GM12878 (cell line): ENCODE data around the gene PKN2. TPM values are rescaled to one million over a fixed set of nuclear protein-coding genes. Genes with fewer than 3 reads are reported as not detected.

ENCODE experiments used
- ATAC-seq: fragments of 200-7000 bp; cut with Tn5 transposase; 3 replicates; pipeline ENCODE4 v1.9.1; 2020; ENCODE audit warnings: mild to moderate bottlenecking, moderate library complexity
- BruUV-seq: library from RNA; stranded (reverse); fragments of 400-500 nt; replicated peaks from 2 replicates; lab custom pipeline; 2021; lab: Mats Ljungman, UMichigan
- CTCF ChIA-PET: fragments of 300-600 bp; sonication (Branson Sonifier 250); formaldehyde crosslinking; extraction: SDS; loops from one replicate; lab custom pipeline; 2021; ENCODE audit warnings: inconsistent platforms; lab: Yijun Ruan, JAX
- POLR2A ChIA-PET: fragments of 350-600 bp; formaldehyde crosslinking; extraction: SDS; loops from one replicate; lab custom pipeline; 2021; ENCODE audit warnings: inconsistent platforms; lab: Charles Lee
- RAD21 ChIA-PET: fragments of 300-600 bp; sonication (Branson Sonifier 250); formaldehyde crosslinking; loops from one replicate; lab custom pipeline; 2023; ENCODE audit warnings: antibody characterized with exemption; ENCODE audit not compliant: unreplicated experiment; lab: Charles Lee
- SMC1A ChIA-PET: fragments of 300-600 bp; sonication (Branson Sonifier 250); formaldehyde crosslinking; loops from one replicate; lab custom pipeline; 2023; ENCODE audit not compliant: unreplicated experiment, uncharacterized antibody; lab: Charles Lee
- DNase-seq: peaks from one replicate; pipeline ENCODE4 v3.0.0-alpha.2; 2011; ENCODE audit warnings: low read depth, low spot score
- FAIRE-seq: peaks from 3 replicates; lab custom pipeline; 2011; peaks lifted over from hg19 to GRCh38; lab: Jason Lieb, UNC
- H2AFZ ChIP-seq: 2 replicates; pipeline ENCODE4 v1.6.0; 2011; ENCODE audit warnings: low read depth, low read length, control low read depth; ENCODE audit not compliant: control insufficient read depth
- H3K27ac ChIP-seq: 2 replicates; pipeline ENCODE4 v1.5.1; 2011; ENCODE audit warnings: control low read depth; ENCODE audit not compliant: control insufficient read depth, insufficient read depth
- H3K27me3 ChIP-seq, 2 experiments: replicated peaks in 1 of 2; 2 replicates each; pipeline versions ENCODE4 v1.6.0 to v1.6.1; 2011; ENCODE audit warnings: low read length in 1 of 2; ENCODE audit not compliant: control insufficient read depth in 2 of 2, insufficient read depth in 2 of 2
- H3K36me3 ChIP-seq, 2 experiments: 2 replicates each; pipeline ENCODE4 v1.5.1; 2011; ENCODE audit warnings: low read length in 1 of 2; ENCODE audit not compliant: control insufficient read depth in 2 of 2, insufficient read depth in 2 of 2
- H3K4me1 ChIP-seq: 2 replicates; pipeline ENCODE4 v1.6.1; 2011; ENCODE audit warnings: mild to moderate bottlenecking, low read length, moderate library complexity, mixed read lengths; ENCODE audit not compliant: control insufficient read depth, insufficient read depth
- H3K4me2 ChIP-seq: 2 replicates; pipeline ENCODE4 v1.6.0; 2011; ENCODE audit warnings: control low read depth; ENCODE audit not compliant: control insufficient read depth, insufficient read depth
- H3K4me3 ChIP-seq: fragments of 200-600 bp; sonication (generic); 2 replicates; pipeline ENCODE4 v1.5.1; 2016
- H3K79me2 ChIP-seq: 2 replicates; pipeline ENCODE4 v1.6.0; 2011; ENCODE audit warnings: low read length; ENCODE audit not compliant: control insufficient read depth, insufficient read depth
- H3K9ac ChIP-seq: 2 replicates; pipeline ENCODE4 v1.8.0; 2011; ENCODE audit warnings: low read length, control low read depth, mixed read lengths; ENCODE audit not compliant: control insufficient read depth, insufficient read depth
- H3K9me3 ChIP-seq: replicated peaks from 3 replicates; pipeline ENCODE4 v1.5.1; 2011; ENCODE audit warnings: mild to moderate bottlenecking, low read length; ENCODE audit not compliant: control insufficient read depth, insufficient read depth
- H4K20me1 ChIP-seq: 2 replicates; pipeline ENCODE4 v1.6.0; 2011; ENCODE audit not compliant: control insufficient read depth, insufficient read depth
- ASH2L ChIP-seq: fragments of 300-600, 200-600 bp; sonication (generic); IDR thresholded peaks from 2 replicates; pipeline ENCODE4 v1.6.1; 2017; ENCODE audit warnings: low read depth, mild to moderate bottlenecking, borderline replicate concordance
- JUNB ChIP-seq: IDR thresholded peaks from 2 replicates; pipeline ENCODE4 v1.6.1; 2016; ENCODE audit warnings: antibody characterized with exemption, mild to moderate bottlenecking
- KLF5 ChIP-seq: fragments of 450-650 bp; IDR thresholded peaks from 2 replicates; pipeline ENCODE4 v1.6.1; 2014; ENCODE audit warnings: mild to moderate bottlenecking; ENCODE audit not compliant: partially characterized antibody
- NRF1 ChIP-seq: conservative IDR thresholded peaks from 2 replicates; pipeline ENCODE4 v1.6.1; 2011; ENCODE audit warnings: mild to moderate bottlenecking, low read depth, low read length, improper control_type of control experiment
- PML ChIP-seq: IDR thresholded peaks from 2 replicates; pipeline ENCODE4 v1.6.1; 2012; ENCODE audit warnings: low read length, inconsistent platforms
- POLR2AphosphoS2 ChIP-seq: IDR thresholded peaks from 2 replicates; pipeline ENCODE4 v1.6.1; 2011; ENCODE audit warnings: low read depth, mild to moderate bottlenecking, low read length, improper control_type of control experiment, moderate library complexity
- RCOR1 ChIP-seq: conservative IDR thresholded peaks from 2 replicates; pipeline ENCODE4 v1.6.1; 2012; ENCODE audit warnings: low read depth, low read length, improper control_type of control experiment
- SIN3A ChIP-seq: IDR thresholded peaks from 2 replicates; pipeline ENCODE4 v1.6.1; 2012; ENCODE audit warnings: low read depth, low read length, improper control_type of control experiment
- SUZ12 ChIP-seq: fragments of 200-600 bp; sonication (generic); IDR thresholded peaks from one replicate; pipeline ENCODE4 v1.6.1; 2018; ENCODE audit warnings: antibody characterized with exemption, mild to moderate bottlenecking; ENCODE audit not compliant: unreplicated experiment
- ZBTB40 ChIP-seq: fragments of 450-650 bp; IDR thresholded peaks from 2 replicates; pipeline ENCODE4 v1.6.1; 2016; ENCODE audit warnings: mild to moderate bottlenecking, moderate library complexity, borderline replicate concordance
- in situ Hi-C: fragments of 300-500 bp; cut with MboI; formaldehyde crosslinking; loops from 9 replicates; pipeline ENCODE4 v1.14.3; 2018; ENCODE audit warnings: mixed read lengths
- intact Hi-C: fragments of 100-400 bp; cut with micrococcal nuclease; formaldehyde crosslinking; loops from one replicate; pipeline ENCODE4 v1.14.2; 2022; ENCODE audit not compliant: unreplicated experiment
- polyA plus RNA-seq, 11 experiments: library from polyadenylated mRNA; depleted of rRNA in 4 of 11; unstranded in 6 of 11; stranded (reverse) in 5 of 11; fragments of >200 nt; fragmentation: Nextera tagmentation in 4 of 11; fragmentation: Illumina TruSeq in 1 of 11; extraction: Ambion mirVana in 4 of 11; extraction: Trizol in 1 of 11; gene quantifications; 1 replicate in 1 of 11; 2 replicates in 10 of 11; pipeline versions ENCODE4 v1.2.1 to v1.2.3, GENCODE V29; 2011 to 2016; ENCODE audit warnings: inconsistent platforms in 2 of 11, missing spikeins in 2 of 11, low read depth in 1 of 11
- total RNA-seq, 4 experiments: library from RNA; depleted of rRNA in 3 of 4; stranded (reverse); fragments of >200 nt in 3 of 4; fragmentation: Illumina TruSeq in 1 of 4; extraction: Trizol in 1 of 4; gene quantifications; 2 replicates each; pipeline versions ENCODE4 v1.2.1 to v1.2.3, GENCODE V29; 2013 to 2021
- TF ChIP-seq, protein P1 (sequence below): fragments of 450-650 bp; IDR thresholded peaks from 2 replicates; pipeline ENCODE4 v1.6.1; 2017; ENCODE audit warnings: mild to moderate bottlenecking, low read depth, inconsistent platforms; ENCODE audit not compliant: poor library complexity, severe bottlenecking

Gene PKN2
- total and polyA plus RNA-seq, 10 of the 15 experiments (the other 5 are each of a cell fraction or from before 2014, with no cell fraction given), result 2.6 to 18.3 (median 12.9) TPM

- no TSS peak for BruUV-seq
- FAIRE-seq, result no peak
- in situ Hi-C loops, result no loop called here
Observed at GRCh38 chr1:88779880-88780279, 95.8 kb downstream of the PKN2 start.

GRCh38 chr1:88780485-88780884 lies 96.4 kb downstream of the PKN2 start:
- CTCF ChIA-PET, result interaction anchor here (1.1 to 1.4 kb wide), 4 partner anchors 12 to 126 kb away, joined by 4 to 5 read pairs (median 4); no protein-coding TSS in a partner anchor
- no TSS peak for BruUV-seq
- intact Hi-C loops, result no loop called here
- Histone ChIP-seq H3K27ac (no peak overlapping the region), H3K36me3 (peaks cover 0 to 7% of the 10 kb centered on the region in 2 experiments; a peak in 2 of 4 replicates), H2AFZ (no peak overlapping the region), H3K9ac (no peak overlapping the region), H3K9me3 (no peaks in the 10 kb centered on the region), H3K4me3 (no peak overlapping the region), H4K20me1 (no peaks in the 10 kb centered on the region), H3K27me3 (no peaks in the 10 kb centered on the region), H3K4me2 (no peak overlapping the region), H3K79me2 (no peaks in the 10 kb centered on the region), H3K4me1 (no peaks in the 10 kb centered on the region)
- in situ Hi-C loops, result no loop called here
- SMC1A ChIA-PET, result interaction anchor here (0.8 to 1.5 kb wide), 4 partner anchors 12 to 124 kb away, joined by 3 to 6 read pairs (median 4); no protein-coding TSS in a partner anchor
- RAD21 ChIA-PET, result interaction anchor here (1.2 to 1.4 kb wide), 2 partner anchors 12 to 96 kb away, joined by 3 read pairs; no protein-coding TSS in a partner anchor
- FAIRE-seq (no peak), ATAC-seq (no peak), DNase-seq (no peak)
- POLR2A ChIA-PET, result no interaction called here
- TF ChIP-seq SIN3A (no peak), RCOR1 (no peak), SUZ12 (no peak), ASH2L (no peak), ZBTB40 (no peak), POLR2AphosphoS2 (no peak), NRF1 (no peak), PML (no peak)

More at GRCh38 chr1:88779880-88780279, 95.8 kb downstream of the PKN2 start:
- ChIA-PET POLR2A (no interaction called here), CTCF (interaction anchor here (1.1 to 1.4 kb wide), 4 partner anchors 9 to 97 kb away, joined by 4 to 5 read pairs (median 4); no protein-coding TSS in a partner anchor), SMC1A (interaction anchor here (0.8 to 1.5 kb wide), 4 partner anchors 11 to 121 kb away, joined by 3 to 6 read pairs (median 4); no protein-coding TSS in a partner anchor), RAD21 (interaction anchor here (1.2 to 1.4 kb wide), 2 partner anchors 12 to 95 kb away, joined by 3 read pairs; no protein-coding TSS in a partner anchor)
- Histone ChIP-seq H3K9me3 (no peaks in the 10 kb centered on the region), H3K36me3 (peaks cover 1 to 2% of the 10 kb centered on the region in 2 experiments; a peak in 1 of 4 replicates), H3K27me3 (no peaks in the 10 kb centered on the region), H3K79me2 (no peaks in the 10 kb centered on the region), H3K4me3 (no peak overlapping the region), H3K4me2 (no peak overlapping the region), H3K9ac (no peak overlapping the region), H3K4me1 (no peaks in the 10 kb centered on the region), H2AFZ (no peak overlapping the region), H3K27ac (no peak overlapping the region), H4K20me1 (no peaks in the 10 kb centered on the region)
- TF ChIP-seq, protein P1, sequence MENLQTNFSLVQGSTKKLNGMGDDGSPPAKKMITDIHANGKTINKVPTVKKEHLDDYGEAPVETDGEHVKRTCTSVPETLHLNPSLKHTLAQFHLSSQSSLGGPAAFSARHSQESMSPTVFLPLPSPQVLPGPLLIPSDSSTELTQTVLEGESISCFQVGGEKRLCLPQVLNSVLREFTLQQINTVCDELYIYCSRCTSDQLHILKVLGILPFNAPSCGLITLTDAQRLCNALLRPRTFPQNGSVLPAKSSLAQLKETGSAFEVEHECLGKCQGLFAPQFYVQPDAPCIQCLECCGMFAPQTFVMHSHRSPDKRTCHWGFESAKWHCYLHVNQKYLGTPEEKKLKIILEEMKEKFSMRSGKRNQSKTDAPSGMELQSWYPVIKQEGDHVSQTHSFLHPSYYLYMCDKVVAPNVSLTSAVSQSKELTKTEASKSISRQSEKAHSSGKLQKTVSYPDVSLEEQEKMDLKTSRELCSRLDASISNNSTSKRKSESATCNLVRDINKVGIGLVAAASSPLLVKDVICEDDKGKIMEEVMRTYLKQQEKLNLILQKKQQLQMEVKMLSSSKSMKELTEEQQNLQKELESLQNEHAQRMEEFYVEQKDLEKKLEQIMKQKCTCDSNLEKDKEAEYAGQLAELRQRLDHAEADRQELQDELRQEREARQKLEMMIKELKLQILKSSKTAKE, result no peak
- TF ChIP-seq JUNB, result no peak
- TF ChIP-seq SIN3A, result no peak
- no peak for TF ChIP-seq KLF5
- intact Hi-C loops, result no loop called here
- ATAC-seq (no peak), DNase-seq (no peak)
